ENCODE results near the gene TBCD.

GRCh38 chr17:82993005-82993404, 241.1 kb downstream of the TBCD start:
- TF ChIP-seq, protein P1, sequence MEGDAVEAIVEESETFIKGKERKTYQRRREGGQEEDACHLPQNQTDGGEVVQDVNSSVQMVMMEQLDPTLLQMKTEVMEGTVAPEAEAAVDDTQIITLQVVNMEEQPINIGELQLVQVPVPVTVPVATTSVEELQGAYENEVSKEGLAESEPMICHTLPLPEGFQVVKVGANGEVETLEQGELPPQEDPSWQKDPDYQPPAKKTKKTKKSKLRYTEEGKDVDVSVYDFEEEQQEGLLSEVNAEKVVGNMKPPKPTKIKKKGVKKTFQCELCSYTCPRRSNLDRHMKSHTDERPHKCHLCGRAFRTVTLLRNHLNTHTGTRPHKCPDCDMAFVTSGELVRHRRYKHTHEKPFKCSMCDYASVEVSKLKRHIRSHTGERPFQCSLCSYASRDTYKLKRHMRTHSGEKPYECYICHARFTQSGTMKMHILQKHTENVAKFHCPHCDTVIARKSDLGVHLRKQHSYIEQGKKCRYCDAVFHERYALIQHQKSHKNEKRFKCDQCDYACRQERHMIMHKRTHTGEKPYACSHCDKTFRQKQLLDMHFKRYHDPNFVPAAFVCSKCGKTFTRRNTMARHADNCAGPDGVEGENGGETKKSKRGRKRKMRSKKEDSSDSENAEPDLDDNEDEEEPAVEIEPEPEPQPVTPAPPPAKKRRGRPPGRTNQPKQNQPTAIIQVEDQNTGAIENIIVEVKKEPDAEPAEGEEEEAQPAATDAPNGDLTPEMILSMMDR (IDR thresholded peaks at IDR 0.05; ENCODE audit: insufficient read depth, low read depth, low read length) = no peak
- no peak for TF ChIP-seq EZH2 (IDR thresholded peaks at IDR 0.05; ENCODE audit: insufficient read depth, low read length)
